ENCODE results near the gene SAMMSON. TPM values are rescaled to one million over a fixed set of nuclear protein-coding genes. Genes with fewer than 3 reads are reported as not detected.

Gene SAMMSON
- total RNA-seq, result not detected in 2 replicates

DNA sequence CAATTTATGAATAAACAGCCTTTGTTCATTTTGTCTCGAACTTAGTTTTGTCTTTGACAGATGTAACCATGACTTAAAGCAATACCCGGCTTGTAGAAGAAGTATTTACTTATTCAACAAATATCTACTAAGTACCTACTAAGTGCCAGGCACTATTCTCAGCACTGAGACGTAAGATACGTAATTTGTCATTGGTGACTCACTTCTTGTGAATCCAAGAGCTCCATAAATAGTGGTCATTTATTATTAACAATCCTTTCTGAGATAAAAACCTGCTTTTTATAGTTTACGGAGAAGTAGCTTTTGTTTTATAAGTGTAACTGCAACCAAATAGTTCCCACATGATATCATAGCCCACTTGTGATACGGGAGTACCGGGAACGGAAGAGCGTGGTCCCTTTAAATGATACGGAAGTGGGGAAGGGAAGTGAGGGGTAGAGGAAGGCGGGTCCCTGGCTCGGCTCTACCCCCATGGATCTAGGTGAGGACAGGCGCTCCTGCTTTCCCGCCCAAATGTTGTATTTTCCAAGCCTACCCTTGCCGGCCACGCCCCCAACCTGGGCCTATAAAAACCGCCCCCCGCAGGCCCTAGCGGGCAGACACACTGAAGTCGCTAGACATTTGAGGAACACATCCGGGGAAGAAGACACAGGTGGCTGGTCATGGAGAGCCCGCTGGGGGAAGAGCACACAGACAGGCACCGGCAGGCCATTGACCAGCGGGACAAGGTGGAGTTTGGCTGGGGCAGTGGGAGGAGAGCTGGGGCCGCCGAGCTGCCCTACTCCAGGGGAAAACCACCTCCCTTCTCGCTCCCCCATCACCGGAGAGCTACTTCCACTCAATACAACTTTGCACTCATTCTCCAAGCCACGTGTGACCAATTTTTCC, at the start of gene SAMMSON:
Gene SAMMSON, plus strand, starts transcription at position 594 of the 888 bp plus-strand sequence.

Data from cardiac ventricle fibroblast (primary cell).